Upper lobe of right lung (tissue), 1 donor: ENCODE results near the gene GPATCH1. TPM values are rescaled to one million over a fixed set of nuclear protein-coding genes. Genes with fewer than 3 reads are reported as not detected.
"Not testable (repeated sequence)": the region's sequence is repeated elsewhere in the genome, so short reads cannot be mapped to it uniquely, and the experiment has no call there.

ENCODE experiments used
- ATAC-seq: fragments of 200-7000 bp; cut with Tn5 transposase; one replicate; pipeline ENCODE4 v1.9.1; 2020; ENCODE audit warnings: mild to moderate bottlenecking, moderate library complexity
- DNase-seq: peaks from one replicate; pipeline ENCODE4 v3.0.0-alpha.2; 2020
- H3K27ac ChIP-seq: fragments of 200-600 bp; one replicate; pipeline ENCODE4 v1.8.0; 2022
- H3K27me3 ChIP-seq: fragments of 200-600 bp; one replicate; pipeline ENCODE4 v1.8.0; 2022; ENCODE audit warnings: mild to moderate bottlenecking
- H3K36me3 ChIP-seq: fragments of 200-600 bp; one replicate; pipeline ENCODE4 v1.8.0; 2022
- H3K4me1 ChIP-seq: fragments of 200-600 bp; one replicate; pipeline ENCODE4 v1.8.0; 2022
- H3K4me3 ChIP-seq: fragments of 200-600 bp; one replicate; pipeline ENCODE4 v1.8.0; 2022; ENCODE audit warnings: mild to moderate bottlenecking
- H3K9me3 ChIP-seq: fragments of 200-600 bp; one replicate; pipeline ENCODE4 v1.8.0; 2022
- intact Hi-C: fragments of 100-400 bp; cut with DNase I; formaldehyde crosslinking; loops from one replicate; pipeline ENCODE4 v1.11.0; 2022
- total RNA-seq: library from RNA; stranded (reverse); fragmentation: NEBNext Ultra II Directional; extraction: Animal tissue kit (Norgen Biotek cat#: 25700); gene quantifications from one replicate; pipeline ENCODE4 v1.2.1, GENCODE V29; 2021
- TF ChIP-seq, protein P1 (sequence below): fragments of 200-600 bp; IDR thresholded peaks from one replicate; pipeline ENCODE4 v1.8.0; 2022; ENCODE audit warnings: antibody characterized with exemption
- donor health status: DM: no; HTN: yes; CAD: no; lungs with severe emphysema.

GPATCH1 gene
- total RNA-seq, 1 donor from 2014 or later: 7.0 TPM

DNA sequence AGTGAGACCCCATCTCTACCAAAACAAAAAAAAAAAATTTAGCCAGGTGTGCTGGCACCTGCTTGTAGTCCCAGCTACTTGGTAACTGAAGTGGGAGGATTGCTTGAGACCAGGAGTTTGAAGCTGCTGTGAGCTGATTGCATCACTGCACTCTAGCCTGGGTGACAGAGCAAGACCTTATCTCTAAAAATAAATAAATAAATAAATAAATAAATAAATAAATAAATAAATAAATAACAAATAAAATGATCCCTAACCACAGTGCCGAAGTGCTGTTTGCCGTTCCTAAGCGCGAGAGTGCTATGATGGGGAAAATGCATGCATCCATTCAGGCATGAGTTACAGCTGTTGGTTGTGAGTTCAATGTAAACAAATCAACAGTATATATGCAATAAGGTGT, 78.2 kb downstream of the GPATCH1 start:
- Histone ChIP-seq H3K27ac (no peak overlapping the region), H3K4me3 (no peak overlapping the region), H3K4me1 (peaks cover 4% of the 10 kb centered on the region), H3K36me3 (no peaks in the 10 kb centered on the region), H3K27me3 (no peaks in the 10 kb centered on the region), H3K9me3 (no peaks in the 10 kb centered on the region)
- TF ChIP-seq, protein P1, sequence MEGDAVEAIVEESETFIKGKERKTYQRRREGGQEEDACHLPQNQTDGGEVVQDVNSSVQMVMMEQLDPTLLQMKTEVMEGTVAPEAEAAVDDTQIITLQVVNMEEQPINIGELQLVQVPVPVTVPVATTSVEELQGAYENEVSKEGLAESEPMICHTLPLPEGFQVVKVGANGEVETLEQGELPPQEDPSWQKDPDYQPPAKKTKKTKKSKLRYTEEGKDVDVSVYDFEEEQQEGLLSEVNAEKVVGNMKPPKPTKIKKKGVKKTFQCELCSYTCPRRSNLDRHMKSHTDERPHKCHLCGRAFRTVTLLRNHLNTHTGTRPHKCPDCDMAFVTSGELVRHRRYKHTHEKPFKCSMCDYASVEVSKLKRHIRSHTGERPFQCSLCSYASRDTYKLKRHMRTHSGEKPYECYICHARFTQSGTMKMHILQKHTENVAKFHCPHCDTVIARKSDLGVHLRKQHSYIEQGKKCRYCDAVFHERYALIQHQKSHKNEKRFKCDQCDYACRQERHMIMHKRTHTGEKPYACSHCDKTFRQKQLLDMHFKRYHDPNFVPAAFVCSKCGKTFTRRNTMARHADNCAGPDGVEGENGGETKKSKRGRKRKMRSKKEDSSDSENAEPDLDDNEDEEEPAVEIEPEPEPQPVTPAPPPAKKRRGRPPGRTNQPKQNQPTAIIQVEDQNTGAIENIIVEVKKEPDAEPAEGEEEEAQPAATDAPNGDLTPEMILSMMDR: no peak
- intact Hi-C loops: no loop called here
- ATAC-seq (no peak), DNase-seq (no peak)

DNA sequence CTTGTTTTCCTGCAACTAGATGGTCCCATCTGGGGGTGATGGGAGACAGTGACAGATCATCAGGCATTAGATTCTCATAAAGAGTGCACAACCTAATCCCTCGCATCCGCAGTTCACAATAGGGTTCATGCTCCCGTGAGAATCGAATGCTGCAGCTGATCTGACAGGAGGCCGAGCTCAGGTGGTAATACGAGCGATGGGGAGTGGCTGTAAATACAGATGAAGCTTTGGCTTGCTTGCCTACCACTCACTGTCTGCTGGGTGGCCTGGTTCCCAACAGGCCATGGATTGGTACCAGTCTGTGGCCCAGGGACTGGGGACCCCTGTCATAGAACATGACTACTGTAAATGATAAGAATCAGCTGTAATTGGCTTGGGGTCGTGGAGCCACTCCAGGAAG, 78.9 kb downstream of the GPATCH1 start:
- H3K4me1 ChIP-seq: peaks cover 4% of the 10 kb centered on the region
- no peaks in the 10 kb centered on the region for H3K36me3 ChIP-seq
- DNase-seq (no peak), ATAC-seq (no peak)
- intact Hi-C loops: no loop called here
- H3K4me3 ChIP-seq: no peak overlapping the region
- TF ChIP-seq, protein P1: no peak
- H3K27me3 ChIP-seq: no peaks in the 10 kb centered on the region
- H3K27ac ChIP-seq: no peak overlapping the region
- no peaks in the 10 kb centered on the region for H3K9me3 ChIP-seq

DNA sequence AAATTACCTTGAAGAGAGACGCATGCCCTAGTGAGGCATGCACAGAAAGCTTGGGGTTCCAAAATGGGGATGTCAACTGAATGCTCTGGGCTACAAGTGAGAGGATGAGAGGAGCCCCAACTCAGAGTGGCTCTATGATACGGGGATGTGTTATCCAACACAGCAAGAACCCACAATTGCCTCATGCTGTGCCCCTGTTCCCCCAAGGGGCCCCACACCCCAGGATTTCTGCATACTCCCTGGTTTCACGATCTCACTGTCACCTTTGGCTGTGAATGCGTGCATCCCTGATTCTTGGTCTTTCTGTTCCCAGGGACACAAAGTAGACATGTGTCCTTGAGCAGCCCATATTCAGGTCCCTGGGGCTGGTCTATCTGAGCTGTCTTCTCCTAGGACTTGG, 80.2 kb downstream of the GPATCH1 start:
- intact Hi-C loops: no loop called here
- DNase-seq: no peak
- H3K4me3 ChIP-seq: no peak overlapping the region
- ATAC-seq: no peak
- no peaks in the 10 kb centered on the region for H3K9me3 ChIP-seq
- H3K27me3 ChIP-seq: no peaks in the 10 kb centered on the region
- no peak overlapping the region for H3K27ac ChIP-seq
- H3K4me1 ChIP-seq: peaks cover 4% of the 10 kb centered on the region
- TF ChIP-seq, protein P1: no peak
- H3K36me3 ChIP-seq: no peaks in the 10 kb centered on the region

- Histone ChIP-seq H3K36me3 (no peaks in the 10 kb centered on the region), H3K4me1 (no peaks in the 10 kb centered on the region), H3K27me3 (no peaks in the 10 kb centered on the region), H3K4me3 (no peak overlapping the region), H3K27ac (no peak overlapping the region), H3K9me3 (no peaks in the 10 kb centered on the region)
- intact Hi-C loops: no loop called here
- DNase-seq (no peak), ATAC-seq (no peak)
- TF ChIP-seq, protein P1: no peak
Observed at GRCh38 chr19:33163481-33163880, 82.5 kb downstream of the GPATCH1 start.

DNA sequence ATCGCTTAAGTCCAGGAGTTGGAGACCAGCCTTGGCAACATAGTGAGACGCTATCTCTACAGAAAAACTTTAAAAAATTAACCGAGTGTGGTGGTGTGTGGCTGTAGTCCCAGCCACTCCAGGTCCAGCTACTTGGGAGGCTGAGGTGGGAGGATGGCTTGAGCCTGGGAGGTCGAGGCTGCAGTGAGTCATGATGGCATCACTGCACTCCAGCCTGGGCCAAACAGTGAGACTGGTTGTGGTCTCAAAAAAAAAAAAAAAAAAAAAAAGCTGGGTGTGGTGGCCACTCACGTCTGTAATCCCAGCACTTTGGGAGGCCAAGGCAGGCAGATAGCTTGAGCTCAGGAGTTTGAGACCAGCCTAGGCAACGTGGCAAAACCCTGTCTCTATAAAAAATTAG, 85.1 kb downstream of the GPATCH1 start:
- H3K27ac ChIP-seq, H3K27me3 ChIP-seq, H3K36me3 ChIP-seq, intact Hi-C loops, DNase-seq, H3K4me3 ChIP-seq, H3K9me3 ChIP-seq, H3K4me1 ChIP-seq, ATAC-seq: not testable (repeated sequence)

- TF ChIP-seq, protein P1: no peak
- Histone ChIP-seq H3K27ac (no peak overlapping the region), H3K4me3 (no peak overlapping the region), H3K27me3 (no peaks in the 10 kb centered on the region), H3K4me1 (no peaks in the 10 kb centered on the region), H3K9me3 (no peaks in the 10 kb centered on the region), H3K36me3 (no peaks in the 10 kb centered on the region)
- ATAC-seq: no peak
- intact Hi-C loops: no loop called here
- DNase-seq: no peak
Observed at GRCh38 chr19:33167438-33167837, 86.5 kb downstream of the GPATCH1 start.
